GM19467 (cell line): ENCODE data around the gene DMRTC1B.
A peak's percentile ranks its signal among the peaks of the same experiment; 100 is the strongest.
"Not testable (repeated sequence)": the region's sequence is repeated elsewhere in the genome, so short reads cannot be mapped to it uniquely, and the experiment has no call there.

Source experiments
- ATAC-seq: cut with Tn5 transposase; IDR thresholded peaks from one replicate; pipeline ENCODE4 v1.9.1; 2021; ENCODE audit warnings: mild to moderate bottlenecking, moderate library complexity; ENCODE audit not compliant: unreplicated experiment

DMRTC1B gene

GRCh38 chrX:72776653-72777466, at the start of gene DMRTC1B:
Gene DMRTC1B, plus strand, starts transcription at chrX:72776890. Its CDS starts 68,246 bp downstream, at chrX:72845136.
- peak; percentile 84 for ATAC-seq

GRCh38 chrX:72727846-72728245, 48.8 kb upstream of the DMRTC1B start:
- no peak for ATAC-seq

- ATAC-seq = not testable (repeated sequence)
Measured at GRCh38 chrX:72733636-72734035, 43.1 kb upstream of the DMRTC1B start.

- no peak for ATAC-seq
Measured at GRCh38 chrX:72735561-72735960, 41.1 kb upstream of the DMRTC1B start.

GRCh38 chrX:72745546-72745945, 31.1 kb upstream of the DMRTC1B start:
- not testable (repeated sequence) for ATAC-seq

GRCh38 chrX:72748545-72748944, 28.1 kb upstream of the DMRTC1B start:
- not testable (repeated sequence) for ATAC-seq

- ATAC-seq = not testable (repeated sequence)
Measured at GRCh38 chrX:72760454-72760853, 16.2 kb upstream of the DMRTC1B start.

GRCh38 chrX:72777467-72777790, 739 bp downstream of the DMRTC1B start:
- peak; percentile 69 for ATAC-seq

GRCh38 chrX:72778146-72778545, 1.5 kb downstream of the DMRTC1B start:
- not testable (repeated sequence) for ATAC-seq

GRCh38 chrX:72782560-72782959, 5.9 kb downstream of the DMRTC1B start, which contains the start of gene FAM236B:
Gene FAM236B, minus strand, starts transcription at chrX:72782660. Its CDS starts 100 bp downstream, at chrX:72782560.
- not testable (repeated sequence) for ATAC-seq

GRCh38 chrX:72783365-72783936, 6.8 kb downstream of the DMRTC1B start:
- not testable (repeated sequence) for ATAC-seq

GRCh38 chrX:72783964-72784363, 7.3 kb downstream of the DMRTC1B start:
- not testable (repeated sequence) for ATAC-seq

- ATAC-seq = not testable (repeated sequence)
Measured at GRCh38 chrX:72788142-72788541, 11.5 kb downstream of the DMRTC1B start.

- ATAC-seq = not testable (repeated sequence)
Measured at GRCh38 chrX:72790390-72790789, 13.7 kb downstream of the DMRTC1B start.

- ATAC-seq = not testable (repeated sequence)
Measured at GRCh38 chrX:72808110-72808509, 31.4 kb downstream of the DMRTC1B start, which contains the start of gene FAM236D. Gene FAM236D, minus strand, starts transcription at chrX:72808210. Its CDS starts 100 bp downstream, at chrX:72808110.

- not testable (repeated sequence) for ATAC-seq
Measured at GRCh38 chrX:72830701-72831100, 54.0 kb downstream of the DMRTC1B start.

- ATAC-seq = not testable (repeated sequence)
Measured at GRCh38 chrX:72837532-72837931, 60.8 kb downstream of the DMRTC1B start.

GRCh38 chrX:72882898-72883297, 106.2 kb downstream of the DMRTC1B start:
- ATAC-seq = not testable (repeated sequence)

GRCh38 chrX:72889740-72890139, 113.0 kb downstream of the DMRTC1B start:
- ATAC-seq = not testable (repeated sequence)
